Thyroid gland (tissue), 4 donors: ENCODE data around the gene CEP126.

Source experiments
- CTCF ChIP-seq, 6 experiments: fragments of 200-600 bp in 3 of 6; fragments of 450-650 bp in 3 of 6; sonication (generic) in 3 of 6; IDR thresholded peaks; one replicate each; pipeline ENCODE4 v1.5.1; 2016 to 2019; ENCODE audit warnings: antibody characterized with exemption in 6 of 6, mild to moderate bottlenecking in 2 of 6, inconsistent platforms in 1 of 6, moderate library complexity in 1 of 6
- POLR2A ChIP-seq, 2 donors: fragments of 450-650 bp; IDR thresholded peaks; one replicate each; pipeline ENCODE4 v1.6.1; 2017; ENCODE audit warnings: antibody characterized with exemption in 2 of 2, mild to moderate bottlenecking in 2 of 2, moderate library complexity in 1 of 2

- TF ChIP-seq CTCF (IDR thresholded peaks at IDR 0.05), result no peak
- no peak for TF ChIP-seq POLR2A (IDR thresholded peaks at IDR 0.05)
These were observed 60.0 kb downstream of the CEP126 start for GRCh38 chr11:101974771-101975170.
